ENCODE measurements around the gene BSN. TPM values are rescaled to one million over a fixed set of nuclear protein-coding genes. Genes with fewer than 3 reads are reported as not detected.

BSN gene
- total RNA-seq, 1 donor from 2014 or later: 0.55 TPM

DNA sequence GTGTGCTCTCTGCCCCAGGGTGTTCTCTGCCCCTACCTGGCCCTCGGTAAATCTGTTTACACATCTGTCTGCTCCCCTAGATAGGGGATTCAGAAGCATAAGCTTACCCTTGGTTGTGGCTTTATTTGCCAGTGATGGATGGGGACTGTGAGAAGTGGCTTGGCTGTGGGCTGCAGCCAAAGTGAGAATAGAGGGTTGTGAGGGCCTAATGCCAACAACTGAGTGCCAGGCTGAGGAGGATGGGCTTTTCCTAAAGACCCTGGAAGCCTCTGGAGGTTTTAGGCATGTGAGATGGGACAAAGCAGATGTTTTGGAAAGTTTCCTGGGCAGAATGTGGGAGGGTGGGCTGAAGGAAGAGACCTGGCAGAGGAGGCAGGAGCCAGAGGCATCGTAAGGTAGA, 104.4 kb downstream of the BSN start:
- no peaks in the 10 kb centered on the region for H3K9me3 ChIP-seq (replicated peaks)
- no peaks in the 10 kb centered on the region for H3K4me1 ChIP-seq
- no peak overlapping the region for H3K4me3 ChIP-seq
- DNase-seq: no peak
- intact Hi-C loops (cut with micrococcal nuclease): no loop called here
- TF ChIP-seq CTCF (IDR thresholded peaks at IDR 0.05; ENCODE audit: borderline replicate concordance): no peak
- no peaks in the 10 kb centered on the region for H3K36me3 ChIP-seq
- no peak overlapping the region for H3K27ac ChIP-seq (replicated peaks)
- H3K27me3 ChIP-seq (ENCODE audit: low read depth): no peaks in the 10 kb centered on the region

GRCh38 chr3:49659756-49660155, 105.5 kb downstream of the BSN start:
- Histone ChIP-seq H3K36me3 (no peaks in the 10 kb centered on the region), H3K9me3 (replicated peaks) (no peaks in the 10 kb centered on the region), H3K4me1 (no peaks in the 10 kb centered on the region), H3K27ac (replicated peaks) (no peak overlapping the region), H3K4me3 (no peak overlapping the region), H3K27me3 (ENCODE audit: low read depth) (no peaks in the 10 kb centered on the region)
- TF ChIP-seq CTCF (IDR thresholded peaks at IDR 0.05; ENCODE audit: borderline replicate concordance): no peak
- no peak for DNase-seq
- intact Hi-C loops (cut with micrococcal nuclease): no loop called here

DNA sequence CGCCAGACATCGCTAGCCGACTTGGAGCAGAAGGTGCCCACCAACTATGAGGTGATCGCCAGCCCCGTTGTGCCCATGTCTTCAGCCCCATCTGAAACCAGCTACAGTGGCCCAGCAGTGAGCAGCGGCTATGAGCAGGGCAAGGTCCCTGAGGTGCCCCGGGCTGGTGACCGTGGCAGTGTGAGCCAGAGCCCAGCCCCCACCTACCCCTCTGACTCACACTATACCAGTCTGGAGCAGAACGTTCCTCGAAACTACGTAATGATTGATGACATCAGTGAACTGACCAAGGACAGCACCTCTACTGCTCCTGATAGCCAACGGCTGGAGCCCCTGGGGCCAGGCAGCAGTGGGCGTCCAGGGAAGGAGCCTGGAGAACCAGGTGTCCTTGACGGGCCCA, 107.0 kb downstream of the BSN start:
- H3K27ac ChIP-seq (replicated peaks): no peak overlapping the region
- H3K4me1 ChIP-seq: peaks cover 9% of the 10 kb centered on the region
- TF ChIP-seq CTCF (IDR thresholded peaks at IDR 0.05; ENCODE audit: borderline replicate concordance): no peak
- DNase-seq: no peak
- H3K27me3 ChIP-seq (ENCODE audit: low read depth): no peaks in the 10 kb centered on the region
- H3K9me3 ChIP-seq (replicated peaks): no peaks in the 10 kb centered on the region
- intact Hi-C loops (cut with micrococcal nuclease): no loop called here
- no peaks in the 10 kb centered on the region for H3K36me3 ChIP-seq
- no peak overlapping the region for H3K4me3 ChIP-seq

DNA sequence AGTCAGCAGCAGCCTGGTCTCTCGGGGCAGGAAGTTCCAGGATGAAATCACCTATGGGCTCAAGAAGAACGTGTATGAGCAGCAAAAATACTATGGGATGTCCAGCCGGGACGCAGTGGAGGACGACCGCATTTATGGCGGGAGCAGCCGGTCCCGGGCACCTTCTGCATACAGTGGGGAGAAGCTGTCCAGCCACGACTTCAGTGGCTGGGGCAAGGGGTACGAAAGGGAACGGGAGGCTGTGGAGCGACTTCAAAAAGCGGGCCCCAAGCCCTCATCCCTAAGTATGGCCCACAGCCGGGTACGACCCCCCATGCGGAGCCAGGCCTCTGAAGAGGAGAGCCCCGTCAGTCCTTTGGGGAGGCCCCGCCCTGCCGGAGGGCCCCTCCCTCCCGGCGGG, 107.7 kb downstream of the BSN start:
- no peak for TF ChIP-seq CTCF (IDR thresholded peaks at IDR 0.05; ENCODE audit: borderline replicate concordance)
- Histone ChIP-seq H3K36me3 (no peaks in the 10 kb centered on the region), H3K4me1 (peaks cover 9% of the 10 kb centered on the region), H3K27me3 (ENCODE audit: low read depth) (no peaks in the 10 kb centered on the region), H3K27ac (replicated peaks) (no peak overlapping the region), H3K4me3 (no peak overlapping the region), H3K9me3 (replicated peaks) (no peaks in the 10 kb centered on the region)
- no peak for DNase-seq
- intact Hi-C loops (cut with micrococcal nuclease): no loop called here

- intact Hi-C loops (cut with micrococcal nuclease): no loop called here
- Histone ChIP-seq H3K27me3 (ENCODE audit: low read depth) (no peaks in the 10 kb centered on the region), H3K36me3 (no peaks in the 10 kb centered on the region), H3K9me3 (replicated peaks) (no peaks in the 10 kb centered on the region), H3K4me3 (no peak overlapping the region), H3K27ac (replicated peaks) (no peak overlapping the region), H3K4me1 (peaks cover 9% of the 10 kb centered on the region)
- no peak for DNase-seq
- no peak for TF ChIP-seq CTCF (IDR thresholded peaks at IDR 0.05; ENCODE audit: borderline replicate concordance)
Observed at GRCh38 chr3:49662720-49663413, 108.6 kb downstream of the BSN start.

All from left ventricle myocardium inferior (tissue), 1 donor.